ENCODE results near the gene EML4.

The EML4 gene

GRCh38 chr2:42137125-42137841 is 31.9 kb upstream of the EML4 start:
- peaks cover 10 to 78% (median 55%) of the 10 kb centered on the region in 5 donors for H3K4me1 ChIP-seq (ENCODE audit: control insufficient read depth in 5 of 5, insufficient read depth in 5 of 5, low read length in 5 of 5)
- peak overlapping the region in 1 of 5 donors; percentile 4 for H3K9ac ChIP-seq (ENCODE audit: low read length in 5 of 5)
- no peaks in the 10 kb centered on the region for H3K27me3 ChIP-seq (ENCODE audit: control insufficient read depth in 5 of 5, insufficient read depth in 4 of 5, low read length in 5 of 5)
- no peaks in the 10 kb centered on the region for H3K9me3 ChIP-seq (ENCODE audit: control insufficient read depth in 5 of 5, low read length in 5 of 5)
- peak overlapping the region; percentile 31 for H3K27ac ChIP-seq (ENCODE audit: low read depth, low read length)
- H3K4me3 ChIP-seq (ENCODE audit: low read depth in 1 of 5, low read length in 5 of 5) = no peak overlapping the region
- H3K36me3 ChIP-seq (ENCODE audit: control insufficient read depth in 5 of 5, insufficient read depth in 5 of 5, low read length in 5 of 5) = no peaks in the 10 kb centered on the region

GRCh38 chr2:42138163-42139015 is 30.8 kb upstream of the EML4 start:
- H3K4me3 ChIP-seq (ENCODE audit: low read depth in 1 of 5, low read length in 5 of 5) = no peak overlapping the region
- H3K9ac ChIP-seq (ENCODE audit: low read length in 5 of 5) = no peak overlapping the region
- no peaks in the 10 kb centered on the region for H3K36me3 ChIP-seq (ENCODE audit: control insufficient read depth in 5 of 5, insufficient read depth in 5 of 5, low read length in 5 of 5)
- no peaks in the 10 kb centered on the region for H3K27me3 ChIP-seq (ENCODE audit: control insufficient read depth in 5 of 5, insufficient read depth in 4 of 5, low read length in 5 of 5)
- peaks cover 16 to 75% (median 52%) of the 10 kb centered on the region in 5 donors for H3K4me1 ChIP-seq (ENCODE audit: control insufficient read depth in 5 of 5, insufficient read depth in 5 of 5, low read length in 5 of 5)
- H3K27ac ChIP-seq (ENCODE audit: low read depth, low read length) = peak overlapping the region; percentile 31
- H3K9me3 ChIP-seq (ENCODE audit: control insufficient read depth in 5 of 5, low read length in 5 of 5) = no peaks in the 10 kb centered on the region

- Histone ChIP-seq H3K9ac (ENCODE audit: low read length in 5 of 5) (no peak overlapping the region), H3K27ac (ENCODE audit: low read depth, low read length) (peak overlapping the region; percentile 31), H3K4me3 (ENCODE audit: low read depth in 1 of 5, low read length in 5 of 5) (no peak overlapping the region), H3K36me3 (ENCODE audit: control insufficient read depth in 5 of 5, insufficient read depth in 5 of 5, low read length in 5 of 5) (no peaks in the 10 kb centered on the region), H3K27me3 (ENCODE audit: control insufficient read depth in 5 of 5, insufficient read depth in 4 of 5, low read length in 5 of 5) (no peaks in the 10 kb centered on the region), H3K4me1 (ENCODE audit: control insufficient read depth in 5 of 5, insufficient read depth in 5 of 5, low read length in 5 of 5) (peaks cover 16 to 71% (median 47%) of the 10 kb centered on the region in 5 donors), H3K9me3 (ENCODE audit: control insufficient read depth in 5 of 5, low read length in 5 of 5) (no peaks in the 10 kb centered on the region)
Observed at GRCh38 chr2:42139101-42139500, 30.1 kb upstream of the EML4 start.

GRCh38 chr2:42140496-42140895 is 28.7 kb upstream of the EML4 start:
- no peaks in the 10 kb centered on the region for H3K27me3 ChIP-seq (ENCODE audit: control insufficient read depth in 5 of 5, insufficient read depth in 4 of 5, low read length in 5 of 5)
- H3K9me3 ChIP-seq (ENCODE audit: control insufficient read depth in 5 of 5, low read length in 5 of 5) = no peaks in the 10 kb centered on the region
- H3K4me3 ChIP-seq (ENCODE audit: low read depth in 1 of 5, low read length in 5 of 5) = no peak overlapping the region
- H3K36me3 ChIP-seq (ENCODE audit: control insufficient read depth in 5 of 5, insufficient read depth in 5 of 5, low read length in 5 of 5) = no peaks in the 10 kb centered on the region
- peaks cover 16 to 68% (median 47%) of the 10 kb centered on the region in 5 donors for H3K4me1 ChIP-seq (ENCODE audit: control insufficient read depth in 5 of 5, insufficient read depth in 5 of 5, low read length in 5 of 5)
- peak overlapping the region; percentile 94 for H3K27ac ChIP-seq (ENCODE audit: low read depth, low read length)
- no peak overlapping the region for H3K9ac ChIP-seq (ENCODE audit: low read length in 5 of 5)

GRCh38 chr2:42141687-42142546 is 27.2 kb upstream of the EML4 start:
- H3K4me1 ChIP-seq (ENCODE audit: control insufficient read depth in 5 of 5, insufficient read depth in 5 of 5, low read length in 5 of 5) = peaks cover 12 to 53% (median 43%) of the 10 kb centered on the region in 5 donors
- no peaks in the 10 kb centered on the region for H3K36me3 ChIP-seq (ENCODE audit: control insufficient read depth in 5 of 5, insufficient read depth in 5 of 5, low read length in 5 of 5)
- peak overlapping the region; percentile 23 to 53 (median 45) for H3K4me3 ChIP-seq (ENCODE audit: low read depth in 1 of 5, low read length in 5 of 5)
- H3K9ac ChIP-seq (ENCODE audit: low read length in 5 of 5) = peak overlapping the region; percentile 57 to 92 (median 75)
- H3K9me3 ChIP-seq (ENCODE audit: control insufficient read depth in 5 of 5, low read length in 5 of 5) = no peaks in the 10 kb centered on the region
- no peaks in the 10 kb centered on the region for H3K27me3 ChIP-seq (ENCODE audit: control insufficient read depth in 5 of 5, insufficient read depth in 4 of 5, low read length in 5 of 5)
- peak overlapping the region; percentile 94 for H3K27ac ChIP-seq (ENCODE audit: low read depth, low read length)

- Histone ChIP-seq H3K9ac (ENCODE audit: low read length in 5 of 5) (peak overlapping the region in 4 of 5 donors; percentile 25 to 92 (median 78)), H3K4me1 (ENCODE audit: control insufficient read depth in 5 of 5, insufficient read depth in 5 of 5, low read length in 5 of 5) (peaks cover 11 to 52% (median 43%) of the 10 kb centered on the region in 5 donors)
Observed at GRCh38 chr2:42142547-42143184, 26.5 kb upstream of the EML4 start.

GRCh38 chr2:42147641-42148274 is 21.4 kb upstream of the EML4 start:
- peaks cover 2 to 20% (median 9%) of the 10 kb centered on the region in 5 donors for H3K4me1 ChIP-seq (ENCODE audit: control insufficient read depth in 5 of 5, insufficient read depth in 5 of 5, low read length in 5 of 5)
- no peaks in the 10 kb centered on the region for H3K9me3 ChIP-seq (ENCODE audit: control insufficient read depth in 5 of 5, low read length in 5 of 5)
- no peak overlapping the region for H3K4me3 ChIP-seq (ENCODE audit: low read depth in 1 of 5, low read length in 5 of 5)
- H3K36me3 ChIP-seq (ENCODE audit: control insufficient read depth in 5 of 5, insufficient read depth in 5 of 5, low read length in 5 of 5) = no peaks in the 10 kb centered on the region
- H3K9ac ChIP-seq (ENCODE audit: low read length in 5 of 5) = peak overlapping the region in 3 of 5 donors; percentile 32 to 60 (median 43)
- H3K27ac ChIP-seq (ENCODE audit: low read depth, low read length) = peak overlapping the region; percentile 76
- no peaks in the 10 kb centered on the region for H3K27me3 ChIP-seq (ENCODE audit: control insufficient read depth in 5 of 5, insufficient read depth in 4 of 5, low read length in 5 of 5)

More at GRCh38 chr2:42142547-42143184, 26.5 kb upstream of the EML4 start:
- Histone ChIP-seq H3K9me3 (ENCODE audit: control insufficient read depth in 5 of 5, low read length in 5 of 5) (no peaks in the 10 kb centered on the region), H3K36me3 (ENCODE audit: control insufficient read depth in 5 of 5, insufficient read depth in 5 of 5, low read length in 5 of 5) (no peaks in the 10 kb centered on the region), H3K27me3 (ENCODE audit: control insufficient read depth in 5 of 5, insufficient read depth in 4 of 5, low read length in 5 of 5) (no peaks in the 10 kb centered on the region), H3K27ac (ENCODE audit: low read depth, low read length) (peak overlapping the region; percentile 94), H3K4me3 (ENCODE audit: low read depth in 1 of 5, low read length in 5 of 5) (peak overlapping the region in 3 of 5 donors; percentile 23 to 53 (median 46))

- H3K36me3 ChIP-seq (ENCODE audit: control insufficient read depth in 5 of 5, insufficient read depth in 5 of 5, low read length in 5 of 5) = no peaks in the 10 kb centered on the region
- no peaks in the 10 kb centered on the region for H3K27me3 ChIP-seq (ENCODE audit: control insufficient read depth in 5 of 5, insufficient read depth in 4 of 5, low read length in 5 of 5)
- no peak overlapping the region for H3K4me3 ChIP-seq (ENCODE audit: low read depth in 1 of 5, low read length in 5 of 5)
- no peak overlapping the region for H3K27ac ChIP-seq (ENCODE audit: low read depth, low read length)
- peaks cover 0 to 15% (median 5%) of the 10 kb centered on the region in 5 donors for H3K4me1 ChIP-seq (ENCODE audit: control insufficient read depth in 5 of 5, insufficient read depth in 5 of 5, low read length in 5 of 5)
- H3K9me3 ChIP-seq (ENCODE audit: control insufficient read depth in 5 of 5, low read length in 5 of 5) = no peaks in the 10 kb centered on the region
- no peak overlapping the region for H3K9ac ChIP-seq (ENCODE audit: low read length in 5 of 5)
Observed at GRCh38 chr2:42150159-42150558, 19.0 kb upstream of the EML4 start.

All from subcutaneous abdominal adipose tissue (tissue), 5 donors.